Fibroblast of lung (primary cell): ENCODE measurements around the gene SUGCT. TPM values are rescaled to one million over a fixed set of nuclear protein-coding genes. Genes with fewer than 3 reads are reported as not detected.

ENCODE experiments used
- DNase-seq, 2 donors: peaks; one replicate each; pipeline versions ENCODE4 v3.0.0 to v3.0.0-alpha.2; 2010; ENCODE audit warnings: low read depth in 2 of 2
- H2AFZ ChIP-seq: 2 replicates; pipeline ENCODE4 v1.5.1; 2012; ENCODE audit warnings: low read length, control low read depth, inconsistent platforms
- H3K27ac ChIP-seq: 2 replicates; pipeline ENCODE4 v1.5.1; 2011; ENCODE audit warnings: low read length, control low read depth; ENCODE audit not compliant: insufficient read depth
- H3K27me3 ChIP-seq: 2 replicates; pipeline ENCODE4 v1.5.1; 2011; ENCODE audit warnings: mild to moderate bottlenecking, low read length; ENCODE audit not compliant: control insufficient read depth, insufficient read depth
- H3K36me3 ChIP-seq: 2 replicates; pipeline ENCODE4 v1.5.1; 2011; ENCODE audit warnings: low read length; ENCODE audit not compliant: control insufficient read depth, insufficient read depth
- H3K4me1 ChIP-seq: 2 replicates; pipeline ENCODE4 v1.5.1; 2011; ENCODE audit warnings: low read length; ENCODE audit not compliant: control insufficient read depth, insufficient read depth; ENCODE audit errors: extremely low read depth
- H3K4me2 ChIP-seq: 2 replicates; pipeline ENCODE4 v1.5.1; 2011; ENCODE audit warnings: low read length, control low read depth; ENCODE audit not compliant: insufficient read depth; ENCODE audit errors: extremely low read depth
- H3K4me3 ChIP-seq, 4 experiments: fragments of 200-600 bp in 1 of 4; sonication (generic) in 1 of 4; replicated peaks in 1 of 4; 2 replicates each; pipeline ENCODE4 v1.5.1; 2011 to 2016; ENCODE audit warnings: low read length in 4 of 4, low read depth in 3 of 4, mild to moderate bottlenecking in 3 of 4, control low read depth in 2 of 4, inconsistent platforms in 1 of 4, mixed read lengths in 1 of 4; ENCODE audit not compliant: insufficient read depth in 1 of 4; ENCODE audit errors: control extremely low read depth in 1 of 4
- H3K79me2 ChIP-seq: 2 replicates; pipeline ENCODE4 v1.5.1; 2012; ENCODE audit warnings: mild to moderate bottlenecking, low read length, inconsistent platforms; ENCODE audit not compliant: control insufficient read depth, insufficient read depth
- H3K9ac ChIP-seq: 2 replicates; pipeline ENCODE4 v1.5.1; 2011; ENCODE audit warnings: mild to moderate bottlenecking, low read length, control low read depth; ENCODE audit not compliant: insufficient read depth
- H3K9me3 ChIP-seq: 2 replicates; pipeline ENCODE4 v1.5.1; 2012; ENCODE audit warnings: low read depth, low read length; ENCODE audit not compliant: control insufficient read depth, insufficient read depth
- H4K20me1 ChIP-seq: 2 replicates; pipeline ENCODE4 v1.5.1; 2011; ENCODE audit warnings: low read length; ENCODE audit not compliant: control insufficient read depth, insufficient read depth; ENCODE audit errors: extremely low read depth
- CTCF ChIP-seq, 2 donors: IDR thresholded peaks in 1 of 2; conservative IDR thresholded peaks in 1 of 2; 1 replicate in 1 of 2; 2 replicates in 1 of 2; pipeline ENCODE4 v1.5.1; 2011 to 2012; ENCODE audit warnings: low read length in 2 of 2, control low read depth in 1 of 2, inconsistent platforms in 1 of 2, low read depth in 1 of 2, mild to moderate bottlenecking in 1 of 2
- EZH2 ChIP-seq: IDR thresholded peaks from 2 replicates; pipeline ENCODE4 v1.5.1; 2012; ENCODE audit warnings: low read length, control low read depth, mild to moderate bottlenecking; ENCODE audit errors: missing control alignments
- polyA plus RNA-seq, 2 donors: library from polyadenylated mRNA; depleted of rRNA in 1 of 2; stranded (reverse) in 1 of 2; unstranded in 1 of 2; fragments of >200 nt; gene quantifications; 2 replicates each; pipeline ENCODE4 v1.2.1, GENCODE V29; 2011 to 2012; ENCODE audit warnings: missing spikeins in 1 of 2
- total RNA-seq: library from RNA; depleted of rRNA; stranded (reverse); fragments of >200 nt; gene quantifications from 2 replicates; pipeline ENCODE4 v1.2.1, GENCODE V29; 2014

Gene SUGCT
- total and polyA plus RNA-seq, 2 donors (not counting 1 experiment from before 2014, with no cell fraction given), result 8.4 to 16.5 TPM

- no peaks in the 10 kb centered on the region for H3K27me3 ChIP-seq
- H3K27ac ChIP-seq, result no peak overlapping the region
- no peaks in the 10 kb centered on the region for H4K20me1 ChIP-seq
- DNase-seq, result peak in 1 of 2 donors; percentile 39
- H3K9me3 ChIP-seq, result no peaks in the 10 kb centered on the region
- no peak overlapping the region for H3K4me2 ChIP-seq
- H3K9ac ChIP-seq, result no peak overlapping the region
- no peaks in the 10 kb centered on the region for H3K79me2 ChIP-seq
- no peak overlapping the region for H2AFZ ChIP-seq
- H3K4me3 ChIP-seq, result no peak overlapping the region
- no peak for TF ChIP-seq CTCF (conservative IDR thresholded peaks at IDR 0.05 in 1 of 2, IDR thresholded peaks at IDR 0.05 in 1 of 2; ENCODE audit: low read depth in 1 of 2, low read length in 2 of 2)
- no peaks in the 10 kb centered on the region for H3K36me3 ChIP-seq
- H3K4me1 ChIP-seq, result no peaks in the 10 kb centered on the region
These were observed 539.5 kb downstream of the SUGCT start for GRCh38 chr7:40674316-40674715.

GRCh38 chr7:40675741-40676140 is 540.9 kb downstream of the SUGCT start:
- no peak overlapping the region for H3K27ac ChIP-seq
- no peak overlapping the region for H3K4me2 ChIP-seq
- H3K36me3 ChIP-seq, result no peaks in the 10 kb centered on the region
- no peak for TF ChIP-seq EZH2
- TF ChIP-seq CTCF (conservative IDR thresholded peaks at IDR 0.05 in 1 of 2, IDR thresholded peaks at IDR 0.05 in 1 of 2; ENCODE audit: low read depth in 1 of 2, low read length in 2 of 2), result no peak
- H3K9ac ChIP-seq, result no peak overlapping the region
- no peak overlapping the region for H3K4me3 ChIP-seq
- H3K79me2 ChIP-seq, result no peaks in the 10 kb centered on the region
- H3K27me3 ChIP-seq, result no peaks in the 10 kb centered on the region
- no peaks in the 10 kb centered on the region for H4K20me1 ChIP-seq
- H2AFZ ChIP-seq, result no peak overlapping the region
- no peaks in the 10 kb centered on the region for H3K9me3 ChIP-seq
- no peak for DNase-seq
- no peaks in the 10 kb centered on the region for H3K4me1 ChIP-seq

- Histone ChIP-seq H3K9me3 (no peaks in the 10 kb centered on the region), H2AFZ (no peak overlapping the region), H3K4me1 (no peaks in the 10 kb centered on the region), H3K79me2 (no peaks in the 10 kb centered on the region), H3K27me3 (no peaks in the 10 kb centered on the region), H4K20me1 (no peaks in the 10 kb centered on the region), H3K36me3 (no peaks in the 10 kb centered on the region), H3K4me2 (no peak overlapping the region), H3K27ac (no peak overlapping the region), H3K4me3 (no peak overlapping the region), H3K9ac (no peak overlapping the region)
- no peak for TF ChIP-seq EZH2
- DNase-seq, result no peak
These were observed 541.4 kb downstream of the SUGCT start for GRCh38 chr7:40676221-40676620.
